GM12891 (cell line): ENCODE measurements around the gene CST7.
"Not testable (repeated sequence)": the region's sequence is repeated elsewhere in the genome, so short reads cannot be mapped to it uniquely, and the experiment has no call there.

ENCODE experiments used
- DNase-seq: peaks from one replicate; pipeline ENCODE4 v3.0.0; 2011; ENCODE audit warnings: low spot score; ENCODE audit not compliant: insufficient read length
- FAIRE-seq: peaks from 2 replicates; lab custom pipeline; 2011; peaks lifted over from hg19 to GRCh38; lab: Jason Lieb, UNC
- PAX5 ChIP-seq: IDR thresholded peaks from 2 replicates; pipeline ENCODE4 v1.6.1; 2011; ENCODE audit warnings: low read length, moderate library complexity, mild to moderate bottlenecking; ENCODE audit not compliant: insufficient read depth, severe bottlenecking
- POLR2A ChIP-seq: IDR thresholded peaks from 2 replicates; pipeline ENCODE4 v1.6.1; 2011; ENCODE audit warnings: low read depth, low read length, control low read depth
- POLR2AphosphoS5 ChIP-seq: IDR thresholded peaks from 2 replicates; pipeline ENCODE4 v1.6.1; 2011; ENCODE audit warnings: low read depth, low read length, control low read depth
- POU2F2 ChIP-seq: IDR thresholded peaks from 2 replicates; pipeline ENCODE4 v1.6.1; 2011; ENCODE audit warnings: low read depth, mild to moderate bottlenecking, control low read depth, low read length, moderate library complexity
- SPI1 ChIP-seq: IDR thresholded peaks from 2 replicates; pipeline ENCODE4 v1.6.1; 2011; ENCODE audit warnings: low read depth, low read length, control low read depth
- TAF1 ChIP-seq: IDR thresholded peaks from 2 replicates; pipeline ENCODE4 v1.6.1; 2011; ENCODE audit warnings: low read depth, low read length, control low read depth

Gene CST7

DNA sequence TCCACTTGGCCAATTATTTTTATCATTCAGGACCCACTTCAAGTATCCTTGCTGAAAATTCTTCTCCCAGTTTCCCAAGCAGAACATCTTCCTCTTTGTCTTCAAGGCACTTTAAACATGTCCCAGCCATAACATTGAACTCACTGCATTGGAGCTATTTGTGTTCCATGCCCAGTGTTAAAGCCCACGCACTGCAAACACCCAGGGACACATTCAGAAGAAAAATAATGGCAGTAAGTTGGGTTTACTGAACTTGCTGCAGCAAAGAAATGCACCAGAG is 45.1 kb downstream of the CST7 start:
- FAIRE-seq, result no peak

DNA sequence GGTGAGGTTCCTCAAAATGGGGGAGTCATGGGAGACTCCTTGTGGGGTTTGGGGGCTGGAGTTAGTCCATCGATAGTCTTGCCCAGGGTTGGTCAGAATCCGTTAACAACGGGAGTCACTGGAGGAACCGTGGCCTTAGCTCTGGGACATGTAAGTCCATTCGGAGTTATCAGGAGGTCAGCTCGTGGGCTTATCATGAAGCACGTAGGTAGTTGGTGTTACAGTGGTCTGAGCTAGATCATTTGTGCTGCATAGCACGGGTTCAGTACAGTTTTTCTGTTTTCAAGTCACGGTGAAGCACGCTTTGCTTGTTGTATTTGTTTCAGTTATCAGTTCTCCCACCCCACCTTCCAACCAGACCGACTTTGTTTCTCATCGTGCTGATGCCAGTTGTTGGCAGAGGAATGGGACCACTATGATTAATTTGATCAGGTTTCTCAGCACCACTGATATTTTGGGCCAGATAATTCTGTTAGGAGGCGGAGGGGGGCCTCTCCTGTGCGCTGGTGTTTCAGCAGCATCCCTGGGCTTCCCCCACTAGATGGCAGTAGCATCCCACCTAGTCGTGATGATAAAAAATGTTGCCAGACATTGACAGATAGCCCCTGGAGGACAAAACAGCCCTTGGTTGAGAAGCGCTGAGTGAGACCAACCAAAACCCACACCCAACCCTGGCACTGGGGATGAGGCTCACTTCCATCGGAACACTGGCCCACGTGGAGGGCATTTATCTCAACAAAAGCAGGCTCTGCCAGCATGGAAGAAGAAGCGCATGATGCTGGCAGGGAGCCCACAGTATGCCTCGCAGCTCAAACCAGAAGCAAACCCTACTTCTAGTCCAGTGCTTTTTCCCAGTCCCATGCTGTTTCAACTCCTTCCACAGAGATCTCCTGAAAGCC is 45.6 kb downstream of the CST7 start:
- FAIRE-seq, result peak; percentile 73
- DNase-seq, result peak; percentile 53
- no peak for TF ChIP-seq POLR2A
- TF ChIP-seq TAF1, result no peak
- TF ChIP-seq POU2F2, result no peak
- no peak for TF ChIP-seq POLR2AphosphoS5
- TF ChIP-seq PAX5, result no peak

More for the DNA sequence above, 45.1 kb downstream of the CST7 start:
- TF ChIP-seq PAX5 (no peak), POLR2AphosphoS5 (no peak), SPI1 (no peak), TAF1 (no peak), POLR2A (no peak), POU2F2 (no peak)
- no peak for DNase-seq

DNA sequence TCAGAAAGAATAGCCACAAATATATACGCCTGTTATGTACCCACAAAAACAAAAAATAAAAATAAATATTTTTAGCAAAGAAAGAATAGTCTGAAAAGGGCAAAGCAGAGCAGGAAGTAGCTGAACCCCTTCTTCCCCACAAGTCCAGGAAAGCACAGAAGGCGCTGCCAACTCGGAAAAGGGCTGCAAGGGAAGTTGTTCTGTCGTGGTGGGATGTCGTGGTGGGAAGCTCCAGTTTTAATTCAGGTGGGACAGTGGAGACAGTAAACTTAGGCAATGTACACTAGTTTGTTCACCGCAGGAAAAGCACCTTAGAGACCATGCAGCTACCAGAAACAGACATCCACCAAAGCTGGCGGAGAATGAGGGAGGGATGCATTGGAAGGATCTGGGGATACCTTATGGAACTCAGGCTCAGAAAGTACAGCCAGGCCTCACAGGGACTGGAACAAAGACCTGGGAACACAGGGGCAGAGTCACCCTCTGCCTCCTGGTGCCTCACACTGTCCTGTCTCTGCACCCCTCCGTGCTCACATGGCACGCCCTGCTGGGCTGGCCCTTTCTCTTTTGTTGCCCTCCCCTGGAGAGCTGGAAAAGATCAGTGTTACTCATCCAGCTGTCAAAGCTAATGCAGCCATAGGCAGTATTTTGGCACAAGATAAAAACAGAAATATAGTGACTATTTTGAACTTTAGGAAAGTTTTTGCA is 46.8 kb downstream of the CST7 start:
- FAIRE-seq (no peak), DNase-seq (no peak)

DNA sequence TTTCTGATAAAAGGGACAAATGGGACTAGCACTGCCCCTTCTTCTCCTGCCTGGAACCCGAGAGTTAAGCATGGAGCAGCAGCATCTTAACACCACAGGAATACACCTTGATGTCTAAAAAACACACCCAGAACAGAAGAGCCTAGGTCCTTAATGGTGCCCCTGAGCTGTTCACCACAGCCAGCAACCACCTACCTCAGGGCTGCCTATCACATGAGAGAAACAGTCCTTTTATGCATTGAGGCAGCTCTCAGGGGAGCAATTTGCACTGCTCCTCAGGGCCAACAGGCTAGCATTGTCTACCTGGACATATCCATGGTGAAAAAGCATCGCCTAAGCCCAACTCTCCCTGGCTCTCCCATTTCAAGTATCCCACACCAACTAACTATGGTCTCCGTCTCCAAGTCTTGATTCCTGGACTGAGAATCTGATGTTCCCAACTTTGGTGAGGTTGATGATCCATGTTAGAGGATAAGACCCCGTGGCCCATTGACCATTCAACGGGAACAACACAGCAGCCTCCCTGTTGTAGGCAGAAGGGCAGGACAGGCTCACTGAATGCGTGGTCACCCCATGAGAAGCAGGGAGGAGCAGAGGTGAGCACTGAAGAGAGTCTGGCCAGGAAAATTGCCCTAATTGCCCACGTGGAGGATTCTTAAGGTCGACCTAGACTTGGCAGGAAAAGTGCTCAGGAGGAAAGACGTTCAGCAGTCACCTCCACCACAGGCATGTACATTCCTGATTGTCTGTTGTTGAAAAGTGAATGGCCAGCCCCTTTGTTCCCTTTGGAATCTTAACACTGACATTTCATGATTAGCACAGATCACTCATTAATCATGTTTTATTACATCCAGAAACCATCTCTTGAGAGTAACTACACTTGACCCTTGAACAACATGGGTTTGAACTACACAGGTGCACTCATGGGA is 47.6 kb downstream of the CST7 start:
- DNase-seq, result no peak
- no peak for FAIRE-seq
- TF ChIP-seq POLR2AphosphoS5 (no peak), POLR2A (no peak), SPI1 (no peak), POU2F2 (no peak)

More for the DNA sequence above, 46.8 kb downstream of the CST7 start:
- no peak for TF ChIP-seq PAX5
- TF ChIP-seq POLR2AphosphoS5, result no peak
- no peak for TF ChIP-seq POLR2A
- TF ChIP-seq SPI1, result no peak
- no peak for TF ChIP-seq POU2F2
- no peak for TF ChIP-seq TAF1

DNA sequence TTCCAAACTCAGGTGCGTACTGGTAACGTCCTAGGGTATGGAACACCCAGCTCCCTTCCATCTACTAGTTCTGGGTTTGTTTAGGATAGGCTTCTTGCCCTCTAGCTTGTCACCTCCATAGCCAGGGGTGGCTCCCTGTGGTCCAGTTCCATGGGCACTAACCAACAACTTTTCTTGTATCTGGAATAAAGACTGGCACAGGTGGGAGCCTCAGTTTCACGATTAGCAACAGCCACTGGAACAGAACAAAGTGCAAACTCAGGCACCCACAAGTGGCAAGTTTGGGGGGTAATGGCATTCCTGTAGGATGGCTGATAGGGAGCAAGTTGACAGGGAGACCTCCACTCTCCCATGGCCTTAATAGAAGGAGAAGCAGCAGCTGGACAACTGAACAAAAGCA is 49.1 kb downstream of the CST7 start:
- FAIRE-seq (no peak), DNase-seq (no peak)
- TF ChIP-seq TAF1 (no peak), POU2F2 (no peak), SPI1 (no peak), PAX5 (no peak), POLR2AphosphoS5 (no peak), POLR2A (no peak)

GRCh38 chr20:24998631-24999445 is 49.8 kb downstream of the CST7 start:
- DNase-seq, result no peak
- no peak for FAIRE-seq
- TF ChIP-seq POLR2A, result no peak
- TF ChIP-seq SPI1, result no peak
- no peak for TF ChIP-seq TAF1
- no peak for TF ChIP-seq POU2F2
- TF ChIP-seq PAX5, result no peak
- no peak for TF ChIP-seq POLR2AphosphoS5

- DNase-seq (no peak), FAIRE-seq (no peak)
- TF ChIP-seq PAX5, result no peak
- TF ChIP-seq POLR2A, result no peak
- TF ChIP-seq POU2F2, result no peak
- TF ChIP-seq SPI1, result no peak
- TF ChIP-seq POLR2AphosphoS5, result no peak
- no peak for TF ChIP-seq TAF1
Observed at GRCh38 chr20:24999568-24999967, 50.5 kb downstream of the CST7 start.

DNA sequence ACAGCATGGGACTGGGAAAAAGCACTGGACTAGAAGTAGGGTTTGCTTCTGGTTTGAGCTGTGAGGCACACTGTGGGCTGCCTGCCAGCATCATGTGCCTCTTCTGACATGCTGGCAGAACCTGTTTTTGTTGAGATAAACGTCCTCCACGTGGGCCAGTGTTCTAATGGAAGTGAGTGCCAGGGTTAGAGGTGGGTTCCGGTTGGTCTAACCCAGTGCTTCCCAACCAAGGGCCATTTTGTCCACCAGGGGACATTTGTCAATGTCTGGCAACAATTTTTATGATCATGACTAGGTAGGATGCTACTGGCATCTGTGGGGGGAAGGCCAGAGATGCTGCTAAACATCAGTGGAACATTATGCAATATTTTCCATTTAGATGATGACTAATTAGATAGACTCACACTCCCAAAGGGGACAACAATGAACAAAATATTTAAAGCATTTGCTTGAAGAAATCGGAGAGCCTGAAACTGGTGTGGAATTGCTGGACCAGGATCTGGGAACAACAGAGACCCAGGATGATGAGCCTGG is 51.3 kb downstream of the CST7 start:
- no peak for FAIRE-seq
- TF ChIP-seq POLR2A, result no peak
- no peak for TF ChIP-seq POU2F2
- no peak for TF ChIP-seq PAX5
- DNase-seq, result no peak

DNA sequence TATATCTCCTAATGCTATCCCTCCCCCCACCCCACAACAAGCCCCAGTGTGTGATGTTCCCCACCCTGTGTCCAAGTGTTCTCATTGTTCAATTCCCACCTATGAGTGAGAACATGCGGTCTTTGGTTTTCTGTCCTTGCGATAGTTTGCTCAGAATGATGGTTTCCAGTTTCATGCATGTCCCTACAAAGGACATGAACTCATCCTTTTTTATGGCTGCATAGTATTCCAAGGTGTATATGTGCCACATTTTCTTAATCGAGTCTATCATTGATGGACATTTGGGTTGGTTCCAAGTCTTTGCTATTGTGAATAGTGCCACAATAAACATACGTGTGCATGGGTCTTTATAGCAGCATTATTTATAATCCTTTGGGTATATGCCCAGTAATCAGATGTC is 52.3 kb downstream of the CST7 start:
- FAIRE-seq, DNase-seq: not testable (repeated sequence)
